GM21723 (cell line): ENCODE data around the gene MAP3K7CL.
"Not testable (repeated sequence)": the region's sequence is repeated elsewhere in the genome, so short reads cannot be mapped to it uniquely, and the experiment has no call there.

Experiments used
- ATAC-seq: cut with Tn5 transposase; IDR thresholded peaks from one replicate; pipeline ENCODE4 v1.9.1; 2021; ENCODE audit warnings: mild to moderate bottlenecking, moderate library complexity; ENCODE audit not compliant: unreplicated experiment

MAP3K7CL gene

GRCh38 chr21:29166853-29167252, 36.4 kb downstream of the MAP3K7CL start:
- no peak for ATAC-seq

DNA sequence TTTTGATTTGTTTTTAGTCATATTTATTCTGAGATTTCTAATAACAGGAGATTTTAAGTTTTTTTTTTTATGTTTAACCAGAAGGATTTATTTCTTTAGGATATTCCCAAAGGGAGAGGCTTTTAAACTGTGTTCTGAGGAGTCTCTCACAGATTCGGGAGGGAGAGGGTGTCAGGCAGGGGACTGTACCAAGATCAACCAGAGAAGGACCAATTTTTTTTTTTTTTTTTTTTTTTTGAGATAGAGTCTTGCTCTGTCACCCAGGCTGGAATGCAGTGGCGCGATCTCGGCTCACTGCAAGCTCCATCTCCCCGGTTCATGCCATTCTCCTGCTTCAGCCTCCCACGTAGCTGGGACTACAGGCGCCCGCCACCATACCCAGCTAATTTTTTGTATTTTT, 37.0 kb downstream of the MAP3K7CL start:
- ATAC-seq: not testable (repeated sequence)

DNA sequence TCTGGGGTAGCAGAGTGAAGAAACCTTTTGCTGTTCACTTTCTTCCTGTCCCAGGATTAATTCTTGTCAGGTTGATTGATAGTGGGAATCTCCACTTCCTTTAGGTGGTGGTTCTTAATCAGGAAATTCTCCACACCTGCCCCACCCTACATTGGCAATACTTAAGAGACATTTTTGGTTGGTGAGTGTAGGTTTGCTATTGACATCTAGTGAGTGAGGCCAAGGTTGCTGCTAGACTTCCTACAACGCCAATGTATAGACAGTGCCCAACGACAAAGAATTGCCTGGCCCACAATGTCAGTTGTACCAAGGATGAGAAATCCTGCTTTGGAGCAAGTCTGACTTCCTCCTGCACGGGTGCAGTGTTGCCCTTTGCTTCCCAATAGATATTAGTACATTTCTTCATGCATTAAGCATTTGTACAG, 38.5 kb downstream of the MAP3K7CL start:
- no peak for ATAC-seq

DNA sequence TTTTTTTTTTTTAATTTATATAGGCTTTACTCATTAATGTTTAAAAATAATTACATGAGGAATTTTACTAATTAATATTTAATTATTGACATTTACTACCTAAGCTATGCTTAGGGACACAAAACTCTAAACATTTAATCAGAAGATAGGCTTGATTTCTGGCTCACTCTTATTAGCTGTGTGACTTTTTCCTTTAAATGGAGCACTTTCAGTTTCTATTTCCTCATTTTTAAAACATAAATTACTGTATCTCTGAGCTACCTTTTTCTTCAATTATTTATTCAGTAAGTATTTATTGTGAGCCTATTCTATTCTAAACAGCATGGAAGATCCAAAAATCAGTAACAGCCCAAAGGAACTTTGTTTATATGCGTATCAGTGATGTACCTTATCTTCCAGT, 40.5 kb downstream of the MAP3K7CL start:
- no peak for ATAC-seq

GRCh38 chr21:29172282-29172681, 41.8 kb downstream of the MAP3K7CL start:
- ATAC-seq: no peak

DNA sequence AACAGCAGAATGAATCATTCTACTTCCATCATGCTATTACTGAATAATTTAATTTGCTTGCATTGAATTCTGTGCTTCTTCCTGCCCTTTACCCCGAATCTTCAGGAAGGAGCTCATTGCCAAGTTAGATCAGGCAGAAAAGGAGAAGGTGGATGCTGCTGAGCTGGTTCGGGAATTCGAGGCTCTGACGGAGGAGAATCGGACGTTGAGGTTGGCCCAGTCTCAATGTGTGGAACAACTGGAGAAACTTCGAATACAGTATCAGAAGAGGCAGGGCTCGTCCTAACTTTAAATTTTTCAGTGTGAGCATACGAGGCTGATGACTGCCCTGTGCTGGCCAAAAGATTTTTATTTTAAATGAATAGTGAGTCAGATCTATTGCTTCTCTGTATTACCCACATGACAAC, 44.2 kb downstream of the MAP3K7CL start:
- no peak for ATAC-seq

- no peak for ATAC-seq
Observed at GRCh38 chr21:29175408-29176134, 45.1 kb downstream of the MAP3K7CL start.

DNA sequence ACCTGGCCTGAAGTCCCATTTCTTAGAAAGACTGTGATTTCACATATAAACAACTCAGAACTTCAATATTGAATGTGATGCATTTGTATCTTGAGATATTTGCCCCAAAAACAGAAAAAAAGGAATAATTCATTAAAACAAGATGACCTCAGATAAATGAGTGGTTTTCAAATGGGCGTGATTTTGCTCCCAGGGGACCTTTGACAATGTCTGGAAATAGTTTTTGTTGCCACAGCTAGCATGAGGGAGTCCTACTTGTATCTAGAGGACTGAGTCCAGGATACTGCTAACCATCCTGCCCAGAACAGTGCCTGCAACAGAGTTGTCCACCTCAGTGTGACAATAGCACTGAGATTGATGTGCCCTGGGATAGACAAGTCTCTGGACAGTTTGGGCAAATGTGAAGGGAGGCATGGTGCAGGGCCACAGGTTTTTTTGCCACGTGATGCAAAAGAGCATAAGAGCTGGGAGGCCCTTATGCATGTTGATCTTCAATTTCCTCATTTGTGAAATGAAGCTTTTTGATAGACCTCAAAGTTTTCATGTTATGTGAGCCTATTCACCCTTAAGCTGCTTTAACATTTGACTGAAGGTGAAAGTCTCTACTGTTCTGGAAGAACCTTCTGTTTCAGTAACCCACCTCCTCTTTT, 46.2 kb downstream of the MAP3K7CL start:
- no peak for ATAC-seq

DNA sequence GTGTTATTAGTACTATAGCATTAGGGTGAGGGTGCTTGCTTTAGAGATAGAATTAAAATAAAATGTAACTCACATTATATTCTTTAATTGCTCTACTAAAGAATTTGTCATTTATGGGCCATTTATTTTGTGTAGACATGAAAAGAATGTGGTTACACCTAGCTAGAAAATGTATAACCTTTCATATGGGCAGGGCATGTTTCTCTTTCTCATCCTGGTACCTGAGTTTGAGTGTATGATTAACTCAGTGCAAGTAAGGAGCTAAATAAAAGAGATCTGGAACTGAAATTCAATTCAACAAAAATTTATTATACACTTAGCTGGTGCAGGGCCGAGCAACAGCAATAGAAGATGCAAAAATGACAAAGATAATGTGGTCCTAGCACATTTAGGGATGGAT, 47.4 kb downstream of the MAP3K7CL start:
- ATAC-seq: no peak

DNA sequence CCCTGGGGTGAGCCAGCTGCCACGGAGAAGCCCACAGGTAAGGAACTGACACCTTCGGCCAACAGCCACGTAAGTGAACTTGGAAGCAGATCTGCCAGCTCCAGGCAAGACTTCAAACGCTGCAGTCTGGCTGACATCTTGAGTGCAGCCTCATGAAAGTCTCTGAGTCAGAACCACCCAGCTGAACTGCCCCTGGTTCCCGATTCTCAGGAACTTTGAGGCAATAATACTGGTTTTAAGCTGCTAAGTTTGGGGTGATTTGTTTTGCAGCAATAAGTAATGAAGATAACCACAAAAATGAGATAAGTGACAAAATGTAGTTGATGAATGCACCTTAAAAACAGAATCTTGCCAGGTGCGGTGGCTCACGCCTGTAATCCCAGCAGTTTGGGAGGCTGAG, 48.5 kb downstream of the MAP3K7CL start:
- no peak for ATAC-seq

DNA sequence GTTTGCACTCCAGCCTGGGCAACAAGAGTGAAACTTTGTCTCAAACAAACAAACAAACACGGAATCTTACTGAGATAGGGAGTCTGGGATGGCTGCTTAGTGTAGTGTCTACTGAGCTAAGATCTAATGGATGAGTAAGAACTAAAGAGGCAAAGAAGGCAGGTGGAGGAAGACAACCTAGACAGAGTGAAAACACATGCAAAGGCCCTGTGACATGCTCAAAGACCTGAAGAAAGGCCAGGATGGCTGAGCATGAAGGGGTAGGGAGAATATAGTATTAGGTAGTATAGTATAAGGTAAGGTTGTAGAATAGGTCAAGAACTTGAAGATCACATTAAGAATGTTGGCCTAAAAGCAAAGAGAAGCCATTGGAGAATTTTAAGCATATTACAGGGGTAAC, 49.1 kb downstream of the MAP3K7CL start:
- ATAC-seq: no peak

GRCh38 chr21:29181799-29182470, 51.5 kb downstream of the MAP3K7CL start:
- ATAC-seq: peak; percentile 62

DNA sequence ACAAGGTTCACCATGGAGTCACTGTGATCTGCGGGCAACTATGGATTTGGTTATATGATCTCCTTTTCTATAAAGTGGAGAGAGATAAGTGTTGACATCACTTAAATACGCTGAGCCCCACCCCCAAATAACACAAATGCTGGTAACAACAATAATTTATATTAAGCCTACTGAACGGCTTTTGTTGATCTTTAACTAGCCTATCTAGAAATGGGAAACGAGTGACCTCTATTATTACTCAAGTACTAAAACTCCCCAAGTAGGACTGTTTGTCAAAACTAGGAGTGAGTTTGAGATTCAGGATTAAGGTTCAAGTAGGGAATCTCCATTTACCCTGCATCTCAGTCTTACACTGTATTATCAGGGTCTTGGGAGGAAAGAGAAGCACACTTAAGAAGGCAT, 52.2 kb downstream of the MAP3K7CL start:
- no peak for ATAC-seq

DNA sequence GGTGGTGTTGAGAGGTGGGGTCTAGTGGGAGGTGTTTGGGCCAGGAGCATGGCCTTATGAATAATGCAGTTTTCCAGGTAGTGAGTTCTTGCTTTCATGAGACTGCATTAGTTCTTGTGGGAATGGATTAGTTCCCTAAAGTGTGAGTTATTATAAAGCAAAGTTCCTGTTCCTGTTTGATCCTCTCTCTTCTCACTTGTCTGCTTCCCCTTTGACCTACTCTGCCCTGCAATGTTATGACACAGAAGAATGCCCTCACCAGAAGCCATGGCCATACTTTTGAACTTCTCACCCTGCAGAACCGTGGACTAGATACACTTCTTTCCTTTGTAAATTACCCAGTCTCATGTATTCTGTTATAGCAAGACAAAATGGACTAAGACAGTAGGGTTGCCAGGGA, 53.6 kb downstream of the MAP3K7CL start:
- no peak for ATAC-seq

DNA sequence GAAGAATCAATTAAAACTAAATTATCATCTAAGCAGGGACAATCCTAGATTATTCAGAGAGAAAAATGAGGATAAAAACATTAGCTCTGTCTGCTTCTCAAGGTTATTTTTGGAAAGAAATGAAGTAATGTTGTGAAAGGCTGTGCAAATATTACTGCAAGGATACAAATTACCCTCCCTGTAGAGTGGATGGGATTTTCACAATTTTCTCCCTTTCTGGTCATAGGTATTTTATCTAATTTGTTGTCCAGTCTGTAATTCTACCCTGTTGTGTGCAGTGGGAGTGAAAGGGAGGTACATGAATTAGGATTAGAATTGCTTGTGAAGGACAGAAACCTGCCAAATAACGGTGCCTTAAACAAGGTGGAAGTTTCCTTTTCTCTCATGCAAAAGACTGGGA, 54.7 kb downstream of the MAP3K7CL start:
- ATAC-seq: no peak

- no peak for ATAC-seq
Observed at GRCh38 chr21:29185633-29186032, 55.2 kb downstream of the MAP3K7CL start.

- ATAC-seq: no peak
Observed at GRCh38 chr21:29186246-29186645, 55.8 kb downstream of the MAP3K7CL start.

- no peak for ATAC-seq
Observed at GRCh38 chr21:29187944-29188343, 57.5 kb downstream of the MAP3K7CL start.

DNA sequence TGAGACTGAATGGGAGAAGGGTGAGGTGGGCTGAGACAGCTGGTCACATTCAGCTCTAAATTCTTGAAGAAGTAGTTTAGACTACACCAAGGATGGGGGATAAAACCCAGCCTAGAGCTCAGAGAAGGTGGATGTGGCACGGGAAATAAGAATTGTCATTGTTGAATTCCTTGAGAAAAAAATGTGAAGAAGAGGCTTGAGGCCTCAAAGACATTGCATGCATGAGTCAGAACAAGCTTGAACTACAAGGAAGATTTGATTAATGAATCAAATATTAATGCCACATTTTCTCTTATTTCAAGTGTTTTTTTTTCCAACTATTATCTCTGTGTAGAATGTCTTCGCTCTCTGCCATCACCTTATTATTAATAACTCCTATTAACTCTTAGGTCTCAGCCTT, 58.9 kb downstream of the MAP3K7CL start:
- no peak for ATAC-seq

- ATAC-seq: no peak
Observed at GRCh38 chr21:29190923-29191331, 60.5 kb downstream of the MAP3K7CL start.

- ATAC-seq: no peak
Observed at GRCh38 chr21:29193072-29193471, 62.6 kb downstream of the MAP3K7CL start.

DNA sequence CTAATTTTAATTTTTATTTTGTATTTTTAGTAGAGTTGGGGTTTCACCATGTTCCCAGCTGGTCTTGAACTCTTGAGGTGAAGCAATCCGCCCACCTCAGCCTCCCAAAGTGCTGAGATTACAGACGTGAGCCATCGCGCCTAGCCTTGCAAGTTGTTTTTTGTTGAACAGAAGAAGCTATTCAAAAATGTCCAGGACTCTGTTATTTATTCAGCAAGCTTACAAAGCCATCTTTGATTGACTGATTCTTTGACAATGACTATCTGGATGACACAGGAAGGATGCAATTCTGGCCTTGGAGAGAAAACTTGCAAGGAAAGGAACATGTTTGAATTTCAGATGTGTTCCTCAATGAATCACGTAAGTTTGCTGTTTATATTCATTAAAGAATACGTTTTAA, 63.5 kb downstream of the MAP3K7CL start:
- no peak for ATAC-seq
